BJ (cell line): ENCODE measurements around the gene SLFN11. TPM values are rescaled to one million over a fixed set of nuclear protein-coding genes. Genes with fewer than 3 reads are reported as not detected.
"Not testable (repeated sequence)": the region's sequence is repeated elsewhere in the genome, so short reads cannot be mapped to it uniquely, and the experiment has no call there.

Experiments
- CTCF ChIA-PET: fragments of 350-600 bp; formaldehyde crosslinking; extraction: SDS; loops from one replicate; lab custom pipeline; 2021; ENCODE audit warnings: antibody characterized with exemption, inconsistent platforms; lab: Yijun Ruan, JAX
- POLR2A ChIA-PET: fragments of 300-600 bp; sonication (Branson Sonifier 250); formaldehyde crosslinking; extraction: SDS; loops from one replicate; lab custom pipeline; 2021; ENCODE audit warnings: antibody characterized with exemption; lab: Charles Lee
- DNase-seq: peaks from one replicate; pipeline ENCODE4 v3.0.0-alpha.2; 2011; ENCODE audit warnings: low read depth
- H3K27me3 ChIP-seq: 2 replicates; pipeline ENCODE4 v1.6.0; 2011; ENCODE audit warnings: low read length; ENCODE audit not compliant: control insufficient read depth, insufficient read depth
- H3K36me3 ChIP-seq: 2 replicates; pipeline ENCODE4 v1.5.1; 2011; ENCODE audit warnings: low read length; ENCODE audit not compliant: control insufficient read depth, insufficient read depth
- H3K4me3 ChIP-seq: 2 replicates; pipeline ENCODE4 v1.5.1; 2011; ENCODE audit warnings: low read depth, mild to moderate bottlenecking, control low read depth, low read length
- polyA plus RNA-seq: library from polyadenylated mRNA; depleted of rRNA; stranded (reverse); fragments of >200 nt; gene quantifications from 2 replicates; pipeline ENCODE4 v1.2.3, GENCODE V29; 2011
- TF ChIP-seq, protein P1 (sequence below): IDR thresholded peaks from 2 replicates; pipeline ENCODE4 v1.5.1; 2011; ENCODE audit warnings: low read depth, mild to moderate bottlenecking, control low read depth, inconsistent platforms, low read length, moderate library complexity; ENCODE audit not compliant: insufficient read depth

Gene SLFN11
- polyA plus RNA-seq, 1 experiment, result 14.5 TPM

DNA sequence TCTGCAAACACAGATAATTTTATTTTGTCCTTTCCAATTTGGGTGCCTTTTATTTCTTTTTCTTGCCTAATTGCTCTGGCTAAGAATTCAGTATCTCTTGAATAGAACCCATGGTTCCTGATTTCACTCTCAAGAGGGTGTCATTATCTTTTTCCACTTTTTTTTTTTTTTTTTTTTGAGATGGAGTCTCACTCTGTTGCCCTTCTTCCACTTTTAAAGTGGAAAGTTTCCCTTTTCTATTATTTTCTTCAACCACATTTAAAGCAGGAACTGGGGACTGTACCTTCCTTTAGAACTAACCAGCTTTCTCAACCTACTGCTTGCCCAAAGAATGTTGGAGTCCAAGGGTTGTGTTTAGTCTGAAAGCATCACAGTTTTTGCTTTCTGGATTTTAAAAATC is 31.1 kb downstream of the SLFN11 start:
- Histone ChIP-seq H3K4me3 (no peak overlapping the region), H3K36me3 (no peaks in the 10 kb centered on the region), H3K27me3 (peaks cover 5% of the 10 kb centered on the region; the same call in 1 of the 2 replicates)
- TF ChIP-seq, protein P1, sequence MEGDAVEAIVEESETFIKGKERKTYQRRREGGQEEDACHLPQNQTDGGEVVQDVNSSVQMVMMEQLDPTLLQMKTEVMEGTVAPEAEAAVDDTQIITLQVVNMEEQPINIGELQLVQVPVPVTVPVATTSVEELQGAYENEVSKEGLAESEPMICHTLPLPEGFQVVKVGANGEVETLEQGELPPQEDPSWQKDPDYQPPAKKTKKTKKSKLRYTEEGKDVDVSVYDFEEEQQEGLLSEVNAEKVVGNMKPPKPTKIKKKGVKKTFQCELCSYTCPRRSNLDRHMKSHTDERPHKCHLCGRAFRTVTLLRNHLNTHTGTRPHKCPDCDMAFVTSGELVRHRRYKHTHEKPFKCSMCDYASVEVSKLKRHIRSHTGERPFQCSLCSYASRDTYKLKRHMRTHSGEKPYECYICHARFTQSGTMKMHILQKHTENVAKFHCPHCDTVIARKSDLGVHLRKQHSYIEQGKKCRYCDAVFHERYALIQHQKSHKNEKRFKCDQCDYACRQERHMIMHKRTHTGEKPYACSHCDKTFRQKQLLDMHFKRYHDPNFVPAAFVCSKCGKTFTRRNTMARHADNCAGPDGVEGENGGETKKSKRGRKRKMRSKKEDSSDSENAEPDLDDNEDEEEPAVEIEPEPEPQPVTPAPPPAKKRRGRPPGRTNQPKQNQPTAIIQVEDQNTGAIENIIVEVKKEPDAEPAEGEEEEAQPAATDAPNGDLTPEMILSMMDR, result no peak
- ChIA-PET POLR2A (no interaction called here), CTCF (no interaction called here)
- no peak for DNase-seq

DNA sequence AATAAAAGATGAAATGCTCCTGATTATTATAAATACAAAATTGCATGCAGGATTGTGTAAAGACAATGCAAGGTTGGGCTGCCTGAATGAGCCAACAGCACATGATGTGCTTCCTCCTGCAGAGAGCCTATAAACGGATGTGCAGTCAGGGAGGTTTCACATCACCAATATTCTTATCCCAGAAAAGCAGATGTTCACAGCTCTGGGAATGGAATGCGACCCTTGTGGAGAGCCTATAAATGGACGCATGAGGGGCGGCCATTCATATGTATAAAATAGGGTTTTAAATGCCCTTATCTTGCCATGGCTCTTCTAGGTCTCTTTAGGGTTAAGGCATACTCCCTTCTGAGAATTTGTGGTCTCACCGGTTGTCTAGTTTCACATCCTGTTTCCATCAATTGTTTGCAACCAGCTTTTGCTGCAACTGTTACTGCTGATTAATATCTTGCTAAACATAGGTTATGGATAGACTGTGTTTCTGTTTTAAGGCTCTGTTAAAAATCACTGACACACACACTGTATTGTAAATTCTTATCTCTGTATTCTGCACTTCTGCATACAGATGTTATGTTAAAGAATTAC is 31.9 kb downstream of the SLFN11 start:
- TF ChIP-seq, protein P1, result no peak
- no peak for DNase-seq
- ChIA-PET POLR2A (no interaction called here), CTCF (no interaction called here)
- H3K36me3 ChIP-seq, result no peaks in the 10 kb centered on the region
- no peak overlapping the region for H3K4me3 ChIP-seq
- peaks cover 5% of the 10 kb centered on the region for H3K27me3 ChIP-seq

DNA sequence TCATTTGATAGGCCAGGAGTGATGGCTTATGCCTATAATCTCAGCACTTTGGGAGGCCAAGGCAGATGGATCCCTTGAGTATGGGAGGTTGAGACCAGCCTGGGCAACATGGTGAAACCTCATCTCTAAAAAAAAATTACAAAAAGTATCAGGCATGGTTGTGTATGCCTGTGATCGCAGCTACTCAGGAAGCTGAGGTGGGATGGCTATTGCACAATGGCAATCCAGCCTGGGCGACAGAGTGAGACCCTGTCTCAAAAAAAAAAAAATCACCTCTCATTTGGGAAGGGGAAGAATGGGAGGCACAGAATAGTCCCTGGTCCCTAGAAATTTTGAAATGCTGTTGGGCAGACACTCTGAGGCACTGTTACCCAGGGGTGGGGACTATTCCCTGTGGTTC is 35.2 kb downstream of the SLFN11 start:
- POLR2A ChIA-PET, result no interaction called here
- peaks cover 1% of the 10 kb centered on the region; the same call in 1 of the 2 replicates for H3K27me3 ChIP-seq
- H3K4me3 ChIP-seq, result no peak overlapping the region
- TF ChIP-seq, protein P1, result no peak
- CTCF ChIA-PET, result no interaction called here
- H3K36me3 ChIP-seq, result no peaks in the 10 kb centered on the region
- no peak for DNase-seq

DNA sequence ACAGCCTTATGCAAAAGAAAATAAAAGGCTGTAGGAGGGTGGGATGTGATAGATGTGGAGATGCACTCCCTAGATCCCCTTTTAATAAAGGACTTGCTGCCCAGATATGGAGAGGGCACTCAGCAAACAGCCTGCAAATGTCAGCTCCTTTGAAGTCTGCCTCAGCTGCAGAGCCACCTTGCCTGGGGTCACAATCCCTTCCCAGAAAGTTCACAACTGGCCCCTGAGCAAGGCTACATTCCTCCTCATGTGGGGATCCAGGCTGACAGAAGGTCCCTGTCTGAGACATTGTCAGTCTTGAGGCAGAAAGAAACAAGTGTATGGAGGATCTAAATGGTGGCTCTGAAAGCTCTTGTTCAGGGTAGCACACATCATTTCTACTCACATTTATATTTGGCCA is 36.1 kb downstream of the SLFN11 start:
- DNase-seq, result no peak
- Histone ChIP-seq H3K4me3 (no peak overlapping the region), H3K36me3 (no peaks in the 10 kb centered on the region), H3K27me3 (peaks cover 2% of the 10 kb centered on the region; the same call in 1 of the 2 replicates)
- POLR2A ChIA-PET, result no interaction called here
- TF ChIP-seq, protein P1, result no peak
- CTCF ChIA-PET, result no interaction called here

DNA sequence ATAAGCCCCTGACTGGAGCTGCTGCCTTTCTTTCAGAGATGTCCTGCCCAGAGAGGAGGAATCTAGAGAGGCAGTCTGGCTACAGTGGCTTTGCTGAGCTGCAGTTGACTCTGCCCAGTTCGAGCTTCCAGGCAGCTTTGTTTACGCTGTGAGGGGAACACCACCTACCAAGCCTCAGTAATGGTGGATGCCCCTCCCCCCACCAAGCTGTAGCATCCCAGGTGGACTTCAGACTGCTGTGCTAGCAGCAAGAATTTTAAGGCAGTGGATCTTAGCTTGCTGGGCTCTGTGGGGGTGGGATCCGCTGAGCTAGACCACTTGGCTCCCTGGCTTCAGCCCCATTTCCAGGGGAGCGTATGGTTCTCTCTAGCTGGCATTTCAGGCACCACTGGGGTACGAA is 39.8 kb downstream of the SLFN11 start:
- H3K36me3 ChIP-seq, POLR2A ChIA-PET, DNase-seq, H3K27me3 ChIP-seq, H3K4me3 ChIP-seq: not testable (repeated sequence)
- CTCF ChIA-PET, result interaction anchor here (1.7 kb wide), 1 partner anchor 21 kb away, joined by 5 read pairs; no protein-coding TSS in a partner anchor

DNA sequence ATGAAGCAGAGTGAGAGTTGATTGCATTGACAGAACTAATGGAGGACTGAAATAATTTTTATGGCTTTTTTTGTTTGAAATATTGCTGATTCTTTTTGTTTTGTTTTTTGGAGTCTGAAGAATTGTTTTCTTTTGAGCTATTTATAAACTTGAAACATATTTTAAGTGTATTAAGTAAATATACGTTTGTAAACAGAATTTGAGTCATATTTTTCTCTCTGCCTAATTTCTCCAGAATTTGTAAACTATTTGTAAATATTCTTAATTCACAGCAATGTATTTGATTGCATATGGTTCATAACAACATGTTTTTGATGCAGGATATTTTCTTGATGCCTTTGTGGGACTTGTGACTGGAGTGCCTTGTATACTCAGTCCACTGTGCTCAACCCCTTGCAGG is 50.7 kb downstream of the SLFN11 start:
- ChIA-PET POLR2A (no interaction called here), CTCF (no interaction called here)
- TF ChIP-seq, protein P1, result no peak
- H3K36me3 ChIP-seq, result no peaks in the 10 kb centered on the region
- peaks cover 4% of the 10 kb centered on the region for H3K27me3 ChIP-seq
- DNase-seq, result no peak
- H3K4me3 ChIP-seq, result no peak overlapping the region
